H9 (cell line): ENCODE data around the gene TTC12. TPM values are rescaled to one million over a fixed set of nuclear protein-coding genes. Genes with fewer than 3 reads are reported as not detected.

ENCODE experiments used
- DNase-seq: peaks from one replicate; pipeline ENCODE4 v3.0.0-alpha.2; 2017
- H2AFZ ChIP-seq: one replicate; pipeline ENCODE4 v1.6.1; 2013; ENCODE audit warnings: mild to moderate bottlenecking, low read length, control low read depth, moderate library complexity
- H2AK5ac ChIP-seq: 2 replicates; pipeline ENCODE4 v1.6.1; 2013; ENCODE audit warnings: low read length, control low read depth, mixed read lengths; ENCODE audit not compliant: insufficient read length
- H2BK120ac ChIP-seq: one replicate; pipeline ENCODE4 v1.6.1; 2013; ENCODE audit warnings: low read depth, mild to moderate bottlenecking, low read length, control low read depth, inconsistent platforms; ENCODE audit not compliant: poor library complexity, severe bottlenecking
- H2BK12ac ChIP-seq: 2 replicates; pipeline ENCODE4 v1.6.1; 2013; ENCODE audit warnings: low read length, control low read depth, mixed read lengths, low read depth; ENCODE audit not compliant: insufficient read length
- H2BK15ac ChIP-seq: 2 replicates; pipeline ENCODE4 v1.6.1; 2013; ENCODE audit warnings: low read depth, low read length, control low read depth
- H2BK20ac ChIP-seq: one replicate; pipeline ENCODE4 v1.6.1; 2013; ENCODE audit warnings: low read depth, mild to moderate bottlenecking, low read length, control low read depth, inconsistent platforms; ENCODE audit not compliant: poor library complexity, severe bottlenecking
- H2BK5ac ChIP-seq: 2 replicates; pipeline ENCODE4 v1.6.1; 2013; ENCODE audit warnings: low read length, control low read depth, mixed read lengths; ENCODE audit not compliant: insufficient read length
- H3K14ac ChIP-seq: 2 replicates; pipeline ENCODE4 v1.6.1; 2013; ENCODE audit warnings: low read length, control low read depth; ENCODE audit not compliant: insufficient read depth
- H3K18ac ChIP-seq: 2 replicates; pipeline ENCODE4 v1.6.1; 2013; ENCODE audit warnings: low read depth, mild to moderate bottlenecking, mixed read lengths, low read length, control low read depth; ENCODE audit not compliant: insufficient read length
- H3K23ac ChIP-seq: 2 replicates; pipeline ENCODE4 v1.6.1; 2013; ENCODE audit warnings: low read length, control low read depth, mixed read lengths, low read depth; ENCODE audit not compliant: insufficient read length
- H3K23me2 ChIP-seq: 2 replicates; pipeline ENCODE4 v1.6.1; 2013; ENCODE audit warnings: low read depth, mild to moderate bottlenecking, mixed read lengths, low read length, control low read depth; ENCODE audit not compliant: insufficient read length, poor library complexity, severe bottlenecking
- H3K27ac ChIP-seq: 2 replicates; pipeline ENCODE4 v1.5.1; 2013; ENCODE audit warnings: low read length, control low read depth, mixed read lengths, low read depth; ENCODE audit not compliant: insufficient read length
- H3K27me3 ChIP-seq: 2 replicates; pipeline ENCODE4 v1.6.1; 2013; ENCODE audit warnings: low read length, control low read depth, inconsistent platforms; ENCODE audit not compliant: insufficient read depth
- H3K4ac ChIP-seq: 2 replicates; pipeline ENCODE4 v1.6.1; 2013; ENCODE audit warnings: low read depth, mild to moderate bottlenecking, control low read depth, inconsistent platforms, low read length, moderate library complexity
- H3K4me1 ChIP-seq: 2 replicates; pipeline ENCODE4 v1.6.1; 2013; ENCODE audit warnings: low read length, control low read depth, inconsistent platforms; ENCODE audit not compliant: insufficient read depth
- H3K4me2 ChIP-seq: 2 replicates; pipeline ENCODE4 v1.6.1; 2013; ENCODE audit warnings: low read length, control low read depth, mixed read lengths; ENCODE audit not compliant: insufficient read length, insufficient read depth
- H3K56ac ChIP-seq: 2 replicates; pipeline ENCODE4 v1.6.1; 2013; ENCODE audit warnings: low read depth, mild to moderate bottlenecking, mixed read lengths, low read length, control low read depth; ENCODE audit not compliant: insufficient read length
- H3K79me1 ChIP-seq: 2 replicates; pipeline ENCODE4 v1.6.1; 2013; ENCODE audit warnings: low read depth, mild to moderate bottlenecking, moderate library complexity, low read length, control low read depth, inconsistent platforms; ENCODE audit not compliant: insufficient read depth, poor library complexity, severe bottlenecking
- H3K79me2 ChIP-seq: 2 replicates; pipeline ENCODE4 v1.6.1; 2013; ENCODE audit warnings: low read length, control low read depth, inconsistent platforms; ENCODE audit not compliant: insufficient read depth
- H3K9ac ChIP-seq: 2 replicates; pipeline ENCODE4 v1.6.1; 2013; ENCODE audit warnings: low read length, control low read depth, mixed read lengths; ENCODE audit not compliant: insufficient read length; ENCODE audit errors: extremely low read depth
- H3K9me3 ChIP-seq: one replicate; pipeline ENCODE4 v1.6.1; 2013; ENCODE audit warnings: low read depth, low read length, inconsistent platforms; ENCODE audit not compliant: control insufficient read depth
- H3T11ph ChIP-seq: one replicate; pipeline ENCODE4 v1.6.1; 2013; ENCODE audit warnings: mild to moderate bottlenecking, low read length, control low read depth, inconsistent platforms
- H4K20me1 ChIP-seq: one replicate; pipeline ENCODE4 v1.6.1; 2013; ENCODE audit not compliant: control insufficient read depth, insufficient read length, insufficient read depth
- H4K5ac ChIP-seq: 2 replicates; pipeline ENCODE4 v1.6.1; 2013; ENCODE audit warnings: low read depth, mild to moderate bottlenecking, mixed read lengths, low read length, control low read depth; ENCODE audit not compliant: insufficient read length
- H4K8ac ChIP-seq: replicated peaks from 2 replicates; pipeline ENCODE4 v1.6.1; 2013; ENCODE audit warnings: low read length, control low read depth, mixed read lengths, low read depth; ENCODE audit not compliant: insufficient read length
- H4K91ac ChIP-seq: 2 replicates; pipeline ENCODE4 v1.6.1; 2013; ENCODE audit warnings: low read depth, mild to moderate bottlenecking, moderate library complexity, mixed read lengths, low read length, control low read depth; ENCODE audit not compliant: insufficient read length
- H3K27ac Mint-ChIP-seq, 3 experiments: 2 replicates in 2 of 3; 3 replicates in 1 of 3; pipeline ENCODE4 v1.8.0; 2020 to 2021; ENCODE audit warnings: mixed read lengths in 3 of 3, mild to moderate bottlenecking in 1 of 3, moderate library complexity in 1 of 3
- H3K27me3 Mint-ChIP-seq: 2 replicates; pipeline ENCODE4 v1.8.0; 2021; ENCODE audit warnings: low read depth, mild to moderate bottlenecking, moderate library complexity, mixed read lengths
- H3K36me3 Mint-ChIP-seq, 3 experiments: 2 replicates in 2 of 3; 3 replicates in 1 of 3; pipeline ENCODE4 v1.8.0; 2020 to 2021; ENCODE audit warnings: low read depth in 3 of 3, mixed read lengths in 3 of 3; ENCODE audit not compliant: insufficient read depth in 1 of 3
- H3K4me1 Mint-ChIP-seq, 2 experiments: 2 replicates each; pipeline ENCODE4 v1.8.0; 2020; ENCODE audit warnings: mixed read lengths in 2 of 2
- H3K4me3 Mint-ChIP-seq, 2 experiments: 2 replicates in 1 of 2; 3 replicates in 1 of 2; pipeline ENCODE4 v1.8.0; 2020 to 2021; ENCODE audit warnings: mild to moderate bottlenecking in 2 of 2, mixed read lengths in 2 of 2, moderate library complexity in 1 of 2
- H3K9me3 Mint-ChIP-seq, 2 experiments: 2 replicates in 1 of 2; 3 replicates in 1 of 2; pipeline ENCODE4 v1.8.0; 2020; ENCODE audit warnings: mild to moderate bottlenecking in 2 of 2, mixed read lengths in 2 of 2, moderate library complexity in 1 of 2
- CTCF ChIP-seq: fragments of 200-600 bp; sonication (generic); conservative IDR thresholded peaks from 3 replicates; pipeline ENCODE4 v1.8.0; 2021; ENCODE audit warnings: antibody characterized with exemption, mild to moderate bottlenecking
- WGBS: extraction: QIAGEN DNeasy Blood & Tissue Kit; methylation state at CpG from one replicate; pipeline ENCODE4 v1.1.7; 2013; ENCODE audit warnings: missing lambda C conversion rate, low lambda C conversion rate, mixed read lengths; ENCODE audit not compliant: insufficient read length; ENCODE audit errors: extremely low coverage; 5-methylcytosine and 5-hydroxymethylcytosine counted together
- total RNA-seq: library from RNA; stranded (reverse); gene quantifications from 2 replicates; pipeline ENCODE4 v1.2.1, GENCODE V29; 2021

The TTC12 gene
- total RNA-seq, 1 experiment from 2014 or later: 8.3 TPM

- no peak overlapping the region; the same call in 1 of the 2 replicates for H3K14ac ChIP-seq
- H3K27ac ChIP-seq: no peak overlapping the region
- H3K9ac ChIP-seq: no peak overlapping the region
- Mint-ChIP-seq H3K36me3 (no peaks in the 10 kb centered on the region), H3K27ac (peak overlapping the region in 1 of 3 experiments; percentile 76; a peak in 1 of 7 replicates), H3K4me1 (peaks cover 10 to 23% of the 10 kb centered on the region in 2 experiments), H3K27me3 (peaks cover 28% of the 10 kb centered on the region), H3K4me3 (no peak overlapping the region), H3K9me3 (no peaks in the 10 kb centered on the region)
- no peaks in the 10 kb centered on the region for H4K20me1 ChIP-seq
- H3K4ac ChIP-seq: no peak overlapping the region
- no peak overlapping the region for H3T11ph ChIP-seq
- H2BK5ac ChIP-seq: no peak overlapping the region
- no peak overlapping the region for H2BK15ac ChIP-seq
- H3K4me1 ChIP-seq: no peaks in the 10 kb centered on the region
- no peak overlapping the region for H3K56ac ChIP-seq
- H3K4me2 ChIP-seq: no peak overlapping the region
- no CpG with 5 or more reads among the region's 7 CpGs for WGBS
- H2AK5ac ChIP-seq: no peak overlapping the region
- no peaks in the 10 kb centered on the region for H3K9me3 ChIP-seq
- H3K23me2 ChIP-seq: no peaks in the 10 kb centered on the region
- no peaks in the 10 kb centered on the region for H3K27me3 ChIP-seq
- H2BK12ac ChIP-seq: no peak overlapping the region
- no peak for TF ChIP-seq CTCF
- no peaks in the 10 kb centered on the region for H3K79me2 ChIP-seq
- H2AFZ ChIP-seq: no peak overlapping the region
- H2BK20ac ChIP-seq: no peak overlapping the region
- H4K91ac ChIP-seq: no peak overlapping the region
- no peaks in the 10 kb centered on the region for H3K79me1 ChIP-seq
- DNase-seq: no peak
- H3K23ac ChIP-seq: no peak overlapping the region
- H2BK120ac ChIP-seq: no peak overlapping the region
- no peak overlapping the region for H3K18ac ChIP-seq
- no peak overlapping the region for H4K5ac ChIP-seq
- no peak overlapping the region for H4K8ac ChIP-seq
Observed at GRCh38 chr11:113405724-113406478, 91.5 kb downstream of the TTC12 start.
